UCSD-AML1 (cell line): ENCODE results near the gene EMILIN2.

Experiments used
- DNase-seq: peaks from one replicate; lab custom pipeline; 2025; ENCODE audit not compliant: unreplicated experiment; lab: John Stamatoyannopoulos, UW

EMILIN2 gene

DNA sequence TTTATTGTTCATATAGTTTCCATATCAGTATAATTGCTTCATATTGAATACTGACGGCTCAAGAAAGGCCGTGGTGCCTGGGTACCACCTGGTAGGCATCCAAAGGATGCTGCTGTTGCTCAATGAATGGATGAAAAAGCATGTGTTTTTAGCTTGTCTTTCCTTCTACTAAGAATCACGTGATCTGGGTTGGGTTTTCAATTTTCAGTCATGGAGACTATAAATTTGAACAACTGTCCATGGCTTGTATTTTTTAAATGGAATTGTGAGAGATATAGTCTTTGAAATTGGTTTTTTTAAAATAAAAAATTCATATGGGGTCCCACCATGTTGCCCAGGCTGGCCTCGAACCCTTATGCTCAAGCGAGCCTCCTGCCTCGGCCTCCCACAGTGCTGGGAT, 25.3 kb downstream of the EMILIN2 start:
- DNase-seq, result no peak

DNA sequence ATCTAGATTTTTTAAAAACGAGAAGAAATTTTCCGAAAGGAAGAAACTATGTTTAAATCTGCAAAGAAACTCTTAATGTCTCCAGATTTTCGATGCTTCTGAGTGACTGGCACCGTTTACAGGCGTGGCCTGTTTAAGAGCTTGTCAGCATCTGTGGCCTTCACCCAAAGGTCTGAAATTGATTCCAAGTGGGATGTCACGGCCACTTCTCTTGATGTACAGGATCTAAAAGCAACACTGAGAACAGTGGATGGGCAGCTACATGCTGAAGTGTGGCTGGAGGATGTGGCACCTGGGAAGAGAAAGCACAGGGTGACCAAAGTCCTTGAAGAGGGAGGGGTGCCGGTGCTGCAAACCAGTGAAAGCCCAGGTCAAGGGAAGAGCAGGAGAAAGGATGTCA, 28.0 kb downstream of the EMILIN2 start:
- no peak for DNase-seq

DNA sequence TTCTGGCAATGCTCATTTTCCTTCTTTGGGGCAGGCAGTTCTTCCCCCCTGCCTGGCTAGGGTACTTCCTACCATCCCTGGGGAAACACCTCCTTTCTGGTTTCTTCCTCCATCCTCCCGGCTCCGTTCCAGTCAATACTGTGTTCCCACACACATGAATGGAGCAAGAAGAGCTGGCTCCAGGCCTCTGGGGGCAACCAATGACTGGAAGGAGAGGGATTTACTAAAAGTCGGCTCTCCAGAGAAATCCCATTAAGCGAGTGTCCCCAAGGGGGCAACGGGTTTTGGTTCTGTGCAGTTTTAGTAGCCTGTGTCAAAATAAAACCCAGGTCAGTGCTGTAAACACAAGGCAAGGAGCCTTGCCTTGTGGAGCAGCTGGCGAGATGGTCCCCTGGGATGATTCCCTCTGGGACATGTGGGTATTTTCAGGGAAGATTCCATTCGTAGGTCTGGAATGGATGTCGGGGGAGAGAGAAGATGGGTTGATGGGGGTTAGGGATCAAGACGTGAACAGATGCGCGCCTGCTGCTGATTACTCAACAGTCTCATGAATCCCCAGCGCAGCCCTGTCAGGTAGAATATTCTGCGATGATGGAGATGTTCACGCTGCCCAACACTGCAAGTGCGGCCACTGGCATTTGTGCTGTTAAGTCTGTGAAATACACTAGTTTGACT, 32.0 kb downstream of the EMILIN2 start:
- DNase-seq, result no peak

- no peak for DNase-seq
Measured at GRCh38 chr18:2879889-2880288, 33.1 kb downstream of the EMILIN2 start.

DNA sequence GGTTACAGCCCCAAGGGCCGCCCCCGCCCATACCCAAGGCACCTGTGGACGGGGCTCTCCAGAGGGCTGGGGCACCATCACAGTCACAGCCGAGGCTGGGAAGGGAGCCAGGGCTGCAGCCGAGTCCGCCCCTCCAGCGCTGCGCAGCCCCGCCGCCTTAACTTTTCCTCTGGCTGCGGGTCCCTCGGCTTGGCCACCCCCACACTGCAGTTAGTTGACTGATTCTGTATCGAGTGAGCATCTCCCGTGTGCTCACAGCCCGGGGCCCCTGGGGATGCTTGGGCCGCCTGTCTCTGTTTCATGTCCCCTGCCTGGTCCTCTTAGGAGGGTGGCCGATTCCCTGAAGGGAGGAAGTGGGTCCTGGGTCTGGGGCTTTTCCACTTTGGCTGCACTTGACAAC, 33.7 kb downstream of the EMILIN2 start:
- DNase-seq, result no peak

- no peak for DNase-seq
Measured at GRCh38 chr18:2881088-2881839, 34.5 kb downstream of the EMILIN2 start.

GRCh38 chr18:2881840-2882195, 35.0 kb downstream of the EMILIN2 start:
- DNase-seq, result no peak

DNA sequence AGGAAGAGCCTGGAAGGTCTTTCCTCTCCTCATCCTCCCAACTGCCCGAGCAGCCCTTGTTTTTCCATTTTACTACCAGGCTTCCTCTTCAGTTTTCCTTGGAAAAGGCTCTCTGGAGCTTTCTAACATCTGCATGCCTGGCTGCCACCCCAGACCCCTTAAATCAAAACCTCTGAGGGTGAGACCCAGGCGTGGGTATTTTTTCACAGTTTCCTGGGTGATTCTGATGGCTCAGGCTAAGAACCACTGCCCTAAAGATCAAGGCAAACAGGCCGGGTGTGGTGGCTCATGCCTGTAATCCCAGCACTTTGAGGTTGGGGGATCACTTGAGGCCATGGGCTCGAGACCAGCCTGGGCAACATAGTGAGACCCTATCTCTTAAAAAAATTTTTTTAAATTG, 35.4 kb downstream of the EMILIN2 start:
- no peak for DNase-seq

- DNase-seq, result peak; percentile 78
Measured at GRCh38 chr18:2883076-2883735, 36.4 kb downstream of the EMILIN2 start.

DNA sequence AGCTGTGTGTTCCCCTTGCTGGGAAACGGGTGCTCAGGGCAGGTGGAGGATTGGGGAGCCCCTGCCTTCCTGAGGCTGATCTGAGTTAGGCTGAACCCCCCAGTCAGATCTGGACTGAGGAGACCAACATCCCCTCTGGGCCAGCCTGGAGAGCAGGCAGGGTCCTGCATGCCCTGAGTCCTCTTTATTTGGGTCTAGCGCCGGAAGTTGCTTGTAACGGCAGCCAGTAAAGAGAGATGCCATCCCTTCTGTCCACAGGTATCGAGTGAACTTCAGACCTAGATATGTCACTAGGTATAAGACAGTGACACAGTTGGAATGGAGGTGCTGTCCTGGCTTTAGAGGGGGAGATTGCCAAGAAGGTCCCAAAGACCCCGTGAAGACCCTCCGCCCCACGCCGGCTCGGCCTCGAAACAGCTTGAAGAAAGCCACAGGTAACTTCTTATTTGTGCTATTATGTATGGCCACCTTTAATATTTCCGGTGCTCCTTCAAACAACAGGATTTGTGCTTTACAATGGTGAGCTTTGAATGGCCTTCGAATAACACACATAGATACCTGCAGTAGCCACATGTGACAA, 38.0 kb downstream of the EMILIN2 start:
- no peak for DNase-seq

GRCh38 chr18:2887470-2887869, 40.7 kb downstream of the EMILIN2 start:
- DNase-seq, result no peak

- no peak for DNase-seq
Measured at GRCh38 chr18:2889761-2890192, 43.0 kb downstream of the EMILIN2 start.

DNA sequence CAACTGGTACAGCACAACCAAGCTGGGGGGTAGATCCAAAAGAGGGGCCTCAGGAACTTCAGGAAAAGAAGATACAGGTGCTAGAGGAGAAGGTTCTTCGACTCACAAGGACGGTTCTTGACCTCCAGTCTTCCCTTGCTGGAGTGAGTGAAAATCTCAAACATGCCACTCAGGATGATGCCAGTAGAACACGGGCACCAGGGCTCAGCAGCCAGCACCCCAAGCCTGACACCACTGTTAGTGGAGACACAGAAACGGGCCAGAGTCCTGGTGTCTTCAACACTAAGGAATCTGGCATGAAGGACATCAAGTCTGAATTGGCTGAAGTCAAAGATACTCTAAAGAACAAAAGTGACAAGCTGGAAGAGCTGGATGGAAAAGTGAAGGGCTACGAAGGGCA, 43.8 kb downstream of the EMILIN2 start:
- no peak for DNase-seq

- no peak for DNase-seq
Measured at GRCh38 chr18:2891526-2892431, 45.0 kb downstream of the EMILIN2 start.

DNA sequence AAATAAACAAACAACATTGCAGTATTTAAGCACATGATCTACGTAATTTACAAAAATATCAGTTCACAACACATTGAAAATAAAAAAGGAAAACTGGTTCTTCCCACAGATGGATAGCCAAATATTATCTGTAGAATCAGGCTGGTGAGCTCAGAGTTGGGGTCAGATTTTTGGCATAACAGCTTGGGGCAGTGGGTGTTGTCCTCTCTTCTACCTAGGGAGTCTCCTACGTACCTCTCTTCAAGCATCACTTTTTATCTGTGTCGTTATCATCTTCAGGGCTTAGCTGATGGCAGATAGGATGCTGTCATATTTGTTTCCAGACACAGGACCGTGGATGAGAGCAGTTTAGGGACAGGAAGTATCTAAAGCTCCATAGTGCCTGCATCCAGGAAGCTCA, 46.2 kb downstream of the EMILIN2 start:
- no peak for DNase-seq

- no peak for DNase-seq
Measured at GRCh38 chr18:2893676-2894075, 46.9 kb downstream of the EMILIN2 start.

- DNase-seq, result no peak
Measured at GRCh38 chr18:2894131-2894840, 47.5 kb downstream of the EMILIN2 start.

DNA sequence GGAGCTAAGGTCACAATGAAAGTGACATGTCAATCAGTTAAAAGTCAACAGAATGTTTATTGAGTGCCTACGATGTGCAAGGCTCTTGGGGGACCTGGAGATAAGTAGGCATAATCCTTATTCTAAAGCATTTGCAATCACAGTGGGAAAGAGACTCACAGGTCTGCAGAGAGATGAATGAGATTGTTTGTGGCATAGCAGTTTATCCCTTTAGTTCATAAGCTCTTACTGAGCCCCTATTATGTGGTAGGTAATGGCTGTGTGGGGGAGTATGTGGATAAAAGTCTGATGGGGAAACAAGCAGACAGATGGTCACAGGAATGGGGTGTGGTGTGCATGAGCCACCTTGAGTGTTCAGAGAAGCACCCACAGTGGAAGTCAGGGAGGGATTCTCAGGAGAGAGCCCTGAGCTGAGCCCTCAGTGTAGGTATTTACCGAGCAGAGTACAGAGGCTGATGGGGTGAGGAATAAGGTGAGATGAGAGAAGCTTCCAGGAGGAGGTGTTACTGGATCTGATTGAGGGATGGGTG, 48.1 kb downstream of the EMILIN2 start:
- DNase-seq, result no peak

DNA sequence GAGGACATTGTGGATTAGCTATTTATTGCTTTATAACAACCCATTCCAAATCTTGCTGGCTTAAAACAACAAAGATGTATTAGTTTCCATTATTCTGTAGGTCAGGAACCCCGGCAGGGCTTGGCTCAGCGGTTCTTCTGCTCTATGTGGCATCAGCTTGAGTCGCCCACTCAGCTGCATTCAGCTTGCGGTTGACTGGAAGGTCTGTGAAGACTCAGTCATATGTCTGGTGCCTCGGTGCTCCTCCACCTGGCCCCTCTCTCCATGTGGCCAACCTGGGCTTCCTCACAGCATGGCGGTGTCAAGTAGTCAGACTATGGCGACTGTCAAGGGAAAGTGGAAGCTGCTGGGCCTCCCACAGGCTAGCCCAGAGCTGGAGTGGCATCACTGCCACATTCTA, 48.6 kb downstream of the EMILIN2 start:
- DNase-seq, result no peak

DNA sequence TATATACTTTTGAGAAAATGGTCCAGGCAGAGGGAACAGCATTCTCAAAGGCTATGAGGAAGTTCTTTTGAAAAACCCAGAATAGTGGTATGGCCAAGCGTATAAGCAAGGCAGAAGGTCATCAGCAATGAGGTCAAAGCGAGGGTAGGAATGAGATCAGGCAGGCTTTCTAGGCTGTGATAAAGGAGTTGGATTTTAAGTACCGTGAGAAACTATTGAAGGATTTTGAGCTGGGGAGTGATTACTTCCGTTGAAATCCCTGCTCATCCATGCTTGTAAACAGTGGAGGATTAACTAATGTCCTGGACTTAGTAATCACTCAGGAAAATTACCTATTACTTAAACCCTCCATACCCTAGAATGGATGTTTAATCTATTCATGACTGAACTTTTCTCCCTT, 50.2 kb downstream of the EMILIN2 start:
- DNase-seq, result no peak
